ENCODE results near the gene PPARD.

DNA sequence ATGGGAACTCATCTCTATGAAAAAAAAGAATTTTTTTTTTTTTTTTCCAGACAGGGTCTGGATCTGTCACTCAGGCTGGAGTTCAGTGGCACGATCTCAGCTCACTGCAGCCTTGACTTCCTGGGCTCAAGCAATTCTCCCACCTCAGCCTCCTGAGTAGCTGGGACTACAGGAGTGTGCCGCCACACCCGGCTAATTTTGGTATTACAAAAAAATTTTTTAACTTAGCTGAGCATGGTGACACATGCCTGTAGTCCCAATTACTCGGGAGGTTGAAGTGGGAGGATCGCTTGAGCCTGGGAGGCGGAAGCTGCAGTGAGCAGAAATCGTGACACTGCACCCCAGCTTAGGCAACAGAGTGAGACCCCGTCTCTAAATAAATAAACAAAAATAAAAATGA is 37.2 kb upstream of the PPARD start:
- TF ChIP-seq POLR2AphosphoS5 (IDR thresholded peaks at IDR 0.05; ENCODE audit: low read depth, low read length) (no peak), POLR2A (IDR thresholded peaks at IDR 0.05; ENCODE audit: low read depth, low read length) (no peak), TAF1 (IDR thresholded peaks at IDR 0.05; ENCODE audit: low read depth, low read length) (no peak), POU2F2 (IDR thresholded peaks at IDR 0.05; ENCODE audit: low read depth, low read length) (no peak), SPI1 (IDR thresholded peaks at IDR 0.05; ENCODE audit: low read depth, low read length) (no peak)
